Ovary (tissue), 3 donors: Measurements from ENCODE around the gene USP24.

Source experiments
- EP300 ChIP-seq: sonication (generic); formaldehyde crosslinking; IDR thresholded peaks from one replicate; pipeline ENCODE4 v1.6.1; 2017; ENCODE audit warnings: antibody characterized with exemption
- POLR2A ChIP-seq: fragments of 450-650 bp; IDR thresholded peaks from one replicate; pipeline ENCODE4 v1.6.1; 2017; ENCODE audit warnings: antibody characterized with exemption, mild to moderate bottlenecking, moderate library complexity
- TF ChIP-seq, protein P1 (sequence below), 3 donors: fragments of 450-650 bp in 2 of 3; fragments of 200-600 bp in 1 of 3; IDR thresholded peaks; one replicate each; pipeline versions ENCODE4 v1.5.1 to v1.8.0; 2016 to 2022; ENCODE audit warnings: antibody characterized with exemption in 3 of 3, mild to moderate bottlenecking in 1 of 3
- donor health status: DM: no; HTN: no; CAD: no.

DNA sequence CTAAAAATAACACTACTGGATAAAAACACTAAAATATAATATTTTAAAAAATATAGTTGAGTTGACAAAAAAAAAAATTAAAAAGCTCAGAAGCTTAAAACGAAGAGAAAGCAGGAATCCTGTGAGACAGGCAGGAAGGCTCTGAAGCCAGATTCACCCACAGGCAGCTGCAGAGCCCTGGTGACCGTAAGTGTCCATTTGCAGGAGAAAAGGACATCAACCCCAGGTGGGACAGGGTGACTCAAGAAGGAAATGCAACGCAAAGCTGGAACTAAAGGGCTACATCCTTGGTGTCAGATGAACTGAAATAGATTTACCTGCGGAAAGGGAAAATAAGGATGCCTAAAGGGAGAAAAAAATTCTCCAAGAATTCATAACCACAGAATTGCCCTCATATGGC lies 46.8 kb downstream of the USP24 start:
- TF ChIP-seq, protein P1, sequence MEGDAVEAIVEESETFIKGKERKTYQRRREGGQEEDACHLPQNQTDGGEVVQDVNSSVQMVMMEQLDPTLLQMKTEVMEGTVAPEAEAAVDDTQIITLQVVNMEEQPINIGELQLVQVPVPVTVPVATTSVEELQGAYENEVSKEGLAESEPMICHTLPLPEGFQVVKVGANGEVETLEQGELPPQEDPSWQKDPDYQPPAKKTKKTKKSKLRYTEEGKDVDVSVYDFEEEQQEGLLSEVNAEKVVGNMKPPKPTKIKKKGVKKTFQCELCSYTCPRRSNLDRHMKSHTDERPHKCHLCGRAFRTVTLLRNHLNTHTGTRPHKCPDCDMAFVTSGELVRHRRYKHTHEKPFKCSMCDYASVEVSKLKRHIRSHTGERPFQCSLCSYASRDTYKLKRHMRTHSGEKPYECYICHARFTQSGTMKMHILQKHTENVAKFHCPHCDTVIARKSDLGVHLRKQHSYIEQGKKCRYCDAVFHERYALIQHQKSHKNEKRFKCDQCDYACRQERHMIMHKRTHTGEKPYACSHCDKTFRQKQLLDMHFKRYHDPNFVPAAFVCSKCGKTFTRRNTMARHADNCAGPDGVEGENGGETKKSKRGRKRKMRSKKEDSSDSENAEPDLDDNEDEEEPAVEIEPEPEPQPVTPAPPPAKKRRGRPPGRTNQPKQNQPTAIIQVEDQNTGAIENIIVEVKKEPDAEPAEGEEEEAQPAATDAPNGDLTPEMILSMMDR (IDR thresholded peaks at IDR 0.05) = no peak
- no peak for TF ChIP-seq EP300
- TF ChIP-seq POLR2A = no peak
